HCT116 (cell line): ENCODE data around the gene CREB3L4. TPM values are rescaled to one million over a fixed set of nuclear protein-coding genes. Genes with fewer than 3 reads are reported as not detected.

Experiments
- ATAC-seq: fragments of 200-7000 bp; cut with Tn5 transposase; 2 replicates; pipeline ENCODE4 v1.9.1; 2020; ENCODE audit warnings: mild to moderate bottlenecking, moderate library complexity
- BruUV-seq: library from RNA; stranded (reverse); fragments of 400-500 nt; replicated peaks from 2 replicates; lab custom pipeline; 2021; lab: Mats Ljungman, UMichigan
- CTCF ChIA-PET: fragments of 300-600 bp; sonication (Branson Sonifier 250); formaldehyde crosslinking; loops from one replicate; lab custom pipeline; 2021; ENCODE audit warnings: antibody characterized with exemption; lab: Charles Lee
- POLR2A ChIA-PET: fragments of 300-600, 350-600 bp; sonication (Branson Sonifier 250); formaldehyde crosslinking; loops from one replicate; lab custom pipeline; 2021; ENCODE audit warnings: antibody characterized with exemption; lab: Charles Lee
- RAD21 ChIA-PET, 2 experiments: fragments of 300-600 bp; sonication (Branson Sonifier 250); formaldehyde crosslinking; loops; one replicate each; lab custom pipeline; 2023; ENCODE audit warnings: low total read pairs in 2 of 2; ENCODE audit not compliant: uncharacterized antibody in 2 of 2, unreplicated experiment in 2 of 2, low non-redundant PET in 1 of 2; lab: Charles Lee
- DNase-seq: peaks from one replicate; pipeline ENCODE4 v3.0.0-alpha.2; 2010; ENCODE audit warnings: low read depth, low spot score
- H2AFZ ChIP-seq: fragments of 200-600 bp; shearing (Covaris generic), sonication (generic); 2 replicates; pipeline ENCODE4 v1.6.1; 2017; ENCODE audit warnings: low read depth, mixed run types, mixed read lengths, antibody characterized with exemption, low read length; ENCODE audit not compliant: poor library complexity, severe bottlenecking
- H3K27ac ChIP-seq: 2 replicates; pipeline ENCODE4 v1.5.1; 2012; ENCODE audit warnings: low read depth, low read length
- H3K27me3 ChIP-seq: fragments of 200-600 bp; sonication (generic); 2 replicates; pipeline ENCODE4 v1.6.1; 2016; ENCODE audit warnings: mixed run types, low read length, mixed read lengths; ENCODE audit not compliant: insufficient read depth
- H3K36me3 ChIP-seq, 2 experiments: fragments of 200-500 bp in 1 of 2; fragments of 200-600 bp in 1 of 2; sonication (Bioruptor generic) in 1 of 2; sonication (generic) in 1 of 2; 2 replicates each; pipeline versions ENCODE4 v1.5.1 to v1.6.1; 2014 to 2016; ENCODE audit warnings: low read length in 2 of 2, inconsistent platforms in 1 of 2, mixed read lengths in 1 of 2, mixed run types in 1 of 2; ENCODE audit not compliant: insufficient read depth in 2 of 2, control insufficient read depth in 1 of 2
- H3K4me1 ChIP-seq, 2 experiments: fragments of 200-600 bp in 1 of 2; sonication (generic) in 1 of 2; 2 replicates each; pipeline versions ENCODE4 v1.5.1 to v1.6.1; 2012 to 2017; ENCODE audit warnings: low read length in 2 of 2, inconsistent platforms in 1 of 2, mild to moderate bottlenecking in 1 of 2, mixed read lengths in 1 of 2, mixed run types in 1 of 2, moderate library complexity in 1 of 2; ENCODE audit not compliant: insufficient read depth in 2 of 2, control insufficient read depth in 1 of 2
- H3K4me2 ChIP-seq: fragments of 200-600 bp; sonication (generic); 2 replicates; pipeline ENCODE4 v1.6.1; 2017; ENCODE audit warnings: mixed run types, low read length, mixed read lengths
- H3K4me3 ChIP-seq, 2 experiments: fragments of 200-600 bp in 1 of 2; sonication (generic) in 1 of 2; replicated peaks in 1 of 2; 2 replicates each; pipeline ENCODE4 v1.5.1; 2011 to 2016; ENCODE audit warnings: low read length in 2 of 2, control low read depth in 1 of 2, low read depth in 1 of 2, mild to moderate bottlenecking in 1 of 2, mixed read lengths in 1 of 2, mixed run types in 1 of 2
- H3K79me2 ChIP-seq: fragments of 200-600 bp; sonication (generic); 2 replicates; pipeline ENCODE4 v1.6.1; 2017; ENCODE audit warnings: mild to moderate bottlenecking, mixed run types, low read length, moderate library complexity, mixed read lengths; ENCODE audit not compliant: insufficient read depth
- H3K9ac ChIP-seq: fragments of 200-600 bp; sonication (generic); 2 replicates; pipeline ENCODE4 v1.6.1; 2016; ENCODE audit warnings: low read length, mixed read lengths
- H3K9me2 ChIP-seq: fragments of 200-600 bp; sonication (generic), shearing (Covaris generic); 2 replicates; pipeline ENCODE4 v1.6.1; 2017; ENCODE audit warnings: mixed run types, mild to moderate bottlenecking, moderate library complexity; ENCODE audit not compliant: insufficient read depth
- H3K9me3 ChIP-seq, 2 experiments: fragments of 200-500 bp in 1 of 2; fragments of 200-600 bp in 1 of 2; sonication (Bioruptor generic) in 1 of 2; sonication (generic) in 1 of 2; 2 replicates each; pipeline ENCODE4 v1.6.1; 2014 to 2017; ENCODE audit warnings: low read length in 2 of 2, mixed read lengths in 2 of 2, inconsistent platforms in 1 of 2, low read depth in 1 of 2, mild to moderate bottlenecking in 1 of 2, mixed run types in 1 of 2, moderate library complexity in 1 of 2; ENCODE audit not compliant: control insufficient read depth in 1 of 2, insufficient read depth in 1 of 2
- H4K20me1 ChIP-seq: fragments of 200-600 bp; sonication (generic), shearing (Covaris generic); 2 replicates; pipeline ENCODE4 v1.6.1; 2017; ENCODE audit warnings: mixed run types, mild to moderate bottlenecking, moderate library complexity; ENCODE audit not compliant: insufficient read depth
- ATF3 ChIP-seq: IDR thresholded peaks from 2 replicates; pipeline ENCODE4 v1.6.1; 2012
- CBX3 ChIP-seq: IDR thresholded peaks from 2 replicates; pipeline ENCODE4 v1.6.1; 2012; ENCODE audit warnings: low read depth
- CEBPB ChIP-seq: IDR thresholded peaks from 2 replicates; pipeline ENCODE4 v1.6.1; 2012; ENCODE audit warnings: low read depth
- CTCF ChIP-seq, 3 experiments: fragments of 200-600 bp in 1 of 3; sonication (generic) in 1 of 3; IDR thresholded peaks in 2 of 3; conservative IDR thresholded peaks in 1 of 3; 2 replicates each; pipeline ENCODE4 v1.5.1; 2012 to 2017; ENCODE audit warnings: low read depth in 2 of 3, low read length in 2 of 3, antibody characterized with exemption in 1 of 3, borderline replicate concordance in 1 of 3, control low read depth in 1 of 3, mild to moderate bottlenecking in 1 of 3, mixed read lengths in 1 of 3, mixed run types in 1 of 3, moderate library complexity in 1 of 3; ENCODE audit not compliant: insufficient read depth in 1 of 3
- EGR1 ChIP-seq: IDR thresholded peaks from 2 replicates; pipeline ENCODE4 v1.6.1; 2012; ENCODE audit warnings: low read depth
- ELF1 ChIP-seq: IDR thresholded peaks from 2 replicates; pipeline ENCODE4 v1.6.1; 2012; ENCODE audit warnings: low read depth, borderline replicate concordance
- POLR2A ChIP-seq: IDR thresholded peaks from 2 replicates; pipeline ENCODE4 v1.7.0; 2011; ENCODE audit warnings: borderline replicate concordance; ENCODE audit not compliant: insufficient read depth, insufficient read length; ENCODE audit errors: extremely low read depth
- POLR2AphosphoS5 ChIP-seq: IDR thresholded peaks from 2 replicates; pipeline ENCODE4 v1.6.1; 2011; ENCODE audit warnings: mild to moderate bottlenecking, low read depth, low read length, moderate library complexity
- RAD21 ChIP-seq: IDR thresholded peaks from 2 replicates; pipeline ENCODE4 v1.6.1; 2012; ENCODE audit warnings: low read depth, mild to moderate bottlenecking
- SIN3A ChIP-seq: IDR thresholded peaks from 2 replicates; pipeline ENCODE4 v1.6.1; 2012; ENCODE audit warnings: low read depth
- ZBTB33 ChIP-seq: IDR thresholded peaks from 2 replicates; pipeline ENCODE4 v1.6.1; 2011; ENCODE audit warnings: mild to moderate bottlenecking, low read length, moderate library complexity; ENCODE audit not compliant: insufficient replicate concordance; ENCODE audit errors: extremely low read depth
- ZNF274 ChIP-seq: fragments of 200-500 bp; sonication (Bioruptor generic); IDR thresholded peaks from 2 replicates; pipeline ENCODE4 v1.6.1; 2014; ENCODE audit warnings: mild to moderate bottlenecking, low read depth, low read length, inconsistent platforms
- intact Hi-C: fragments of 100-400 bp; cut with micrococcal nuclease; formaldehyde crosslinking; loops from 2 replicates; pipeline ENCODE4 v1.10.0; 2022
- total RNA-seq: library from RNA; stranded (reverse); gene quantifications from one replicate; pipeline ENCODE4 v1.2.1, GENCODE V29; 2021; ENCODE audit not compliant: unreplicated experiment

CREB3L4 gene
- total RNA-seq, 1 experiment from 2014 or later: 15.3 TPM

- peaks cover 2 to 7% of the 10 kb centered on the region in 2 experiments; a peak in 1 of 4 replicates for H3K36me3 ChIP-seq
- CTCF ChIA-PET: no interaction called here
- TF ChIP-seq ATF3: no peak
- TF ChIP-seq ZNF274: no peak
- no peak for TF ChIP-seq ELF1
- intact Hi-C loops: no loop called here
- peaks cover 10 to 20% of the 10 kb centered on the region in 2 experiments for H3K4me1 ChIP-seq
- H3K79me2 ChIP-seq: peaks cover 9% of the 10 kb centered on the region
- H2AFZ ChIP-seq: no peak overlapping the region
- H3K9me3 ChIP-seq: no peaks in the 10 kb centered on the region
- H3K27me3 ChIP-seq: no peaks in the 10 kb centered on the region
- no peaks in the 10 kb centered on the region for H4K20me1 ChIP-seq
- POLR2A ChIA-PET: no interaction called here
- H3K4me2 ChIP-seq: no peak overlapping the region
- H3K9ac ChIP-seq: no peak overlapping the region
- H3K9me2 ChIP-seq: no peaks in the 10 kb centered on the region
- H3K27ac ChIP-seq: no peak overlapping the region
- H3K4me3 ChIP-seq: no peak overlapping the region
- ATAC-seq (no peak), DNase-seq (no peak)
- no TSS peak for BruUV-seq
- RAD21 ChIA-PET: no interaction called here
Measured at GRCh38 chr1:153926405-153926804, 41.3 kb upstream of the CREB3L4 start.

GRCh38 chr1:153928245-153928644, 39.5 kb upstream of the CREB3L4 start:
- Histone ChIP-seq H3K9ac (no peak overlapping the region), H2AFZ (no peak overlapping the region), H3K36me3 (peaks cover 4 to 8% of the 10 kb centered on the region in 2 experiments; a peak in 2 of 4 replicates), H3K27me3 (no peaks in the 10 kb centered on the region), H3K4me2 (no peak overlapping the region), H3K9me3 (no peaks in the 10 kb centered on the region), H4K20me1 (no peaks in the 10 kb centered on the region), H3K4me1 (peaks cover 8 to 13% of the 10 kb centered on the region in 2 experiments; a peak in 3 of 4 replicates), H3K79me2 (no peaks in the 10 kb centered on the region), H3K4me3 (no peak overlapping the region), H3K27ac (no peak overlapping the region), H3K9me2 (no peaks in the 10 kb centered on the region)
- ChIA-PET CTCF (interaction anchor here (1.4 kb wide), 1 partner anchor 18 kb away, joined by 5 read pairs; the partner anchor contains the start of gene DENND4B), RAD21 (no interaction called here), POLR2A (no interaction called here)
- DNase-seq (no peak), ATAC-seq (no peak)
- BruUV-seq: no TSS peak
- intact Hi-C loops: no loop called here
- TF ChIP-seq SIN3A (no peak), CEBPB (no peak), CBX3 (no peak), RAD21 (no peak), ELF1 (no peak), EGR1 (no peak), ZBTB33 (no peak), CTCF (IDR thresholded peaks at IDR 0.05 in 2 of 3, conservative IDR thresholded peaks at IDR 0.05 in 1 of 3; ENCODE audit: borderline replicate concordance in 1 of 3, insufficient read depth in 1 of 3, low read depth in 2 of 3, low read length in 2 of 3) (no peak), POLR2A (no peak), POLR2AphosphoS5 (no peak)
